Lower leg skin (tissue), 4 donors: Measurements from ENCODE around the gene PLA2G4F. TPM values are rescaled to one million over a fixed set of nuclear protein-coding genes. Genes with fewer than 3 reads are reported as not detected.
A peak's percentile ranks its signal among the peaks of the same experiment; 100 is the strongest.

Source experiments
- DNase-seq, 2 donors: peaks; one replicate each; pipeline ENCODE4 v3.0.0-alpha.2; 2019; ENCODE audit warnings: low spot score in 2 of 2
- H3K4me3 ChIP-seq: fragments of 200-600 bp; sonication (generic); 2 replicates; pipeline ENCODE4 v1.5.1; 2017; ENCODE audit warnings: mild to moderate bottlenecking, low read depth; ENCODE audit not compliant: poor library complexity, severe bottlenecking
- CTCF ChIP-seq, 3 donors: fragments of 450-650 bp; IDR thresholded peaks; one replicate each; pipeline ENCODE4 v1.5.1; 2016; ENCODE audit warnings: antibody characterized with exemption in 3 of 3, mild to moderate bottlenecking in 3 of 3, moderate library complexity in 2 of 3
- POLR2A ChIP-seq, 2 donors: fragments of 450-650 bp; IDR thresholded peaks; one replicate each; pipeline ENCODE4 v1.6.1; 2016 to 2017; ENCODE audit warnings: antibody characterized with exemption in 2 of 2, mild to moderate bottlenecking in 1 of 2, moderate library complexity in 1 of 2
- WGBS, 2 donors: methylation state at CpG; one replicate each; pipeline ENCODE4 v1.1.5; 2018; 5-methylcytosine and 5-hydroxymethylcytosine counted together
- intact Hi-C: fragments of 100-400 bp; cut with DNase I; formaldehyde crosslinking; loops from one replicate; pipeline ENCODE4 v1.15.0; 2023; ENCODE audit warnings: low total_unique reads
- total RNA-seq, 4 donors: library from RNA; depleted of rRNA; stranded (reverse); fragments of >200 nt; gene quantifications; one replicate each; pipeline ENCODE4 v1.1.0, GENCODE V29; 2016

The PLA2G4F gene
- total RNA-seq, 4 donors from 2014 or later, result 117 to 176 (median 170) TPM

GRCh38 chr15:42143866-42144625, 12.4 kb downstream of the PLA2G4F start:
- WGBS, 2 donors, result 87 to 90% methylated on average over 15 to 18 of the region's 18 CpGs
- intact Hi-C loops, result loop anchor here (10.0 kb wide), 1 partner anchor 159 kb away; no protein-coding TSS in a partner anchor
- TF ChIP-seq POLR2A (IDR thresholded peaks at IDR 0.05) (no peak), CTCF (IDR thresholded peaks at IDR 0.05) (no peak)
- H3K4me3 ChIP-seq, result no peak overlapping the region
- peak in 1 of 2 donors; percentile 82 for DNase-seq

DNA sequence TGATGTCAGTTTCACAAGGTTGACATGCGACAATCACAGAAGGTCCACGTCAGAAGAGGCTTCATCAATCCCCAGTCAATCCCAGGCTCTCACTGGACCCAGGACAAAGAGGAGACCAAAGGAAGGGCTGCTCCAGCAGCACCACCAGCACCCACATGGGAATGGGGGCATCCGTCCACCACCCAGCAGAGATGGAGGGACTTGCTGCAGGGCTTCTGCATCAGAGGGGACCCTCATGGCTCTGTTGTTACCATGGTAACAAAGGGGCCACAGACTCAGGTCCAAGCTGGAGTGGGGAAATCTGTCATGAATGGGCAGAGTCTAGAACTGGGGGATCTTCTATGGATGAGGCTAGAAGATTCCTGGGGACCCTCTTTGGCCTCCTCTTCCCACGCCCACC, 13.1 kb downstream of the PLA2G4F start:
- no peak for DNase-seq
- TF ChIP-seq CTCF (IDR thresholded peaks at IDR 0.05) (no peak), POLR2A (IDR thresholded peaks at IDR 0.05) (no peak)
- WGBS, 2 donors, result 85 to 86% methylated on average over 4 of the region's 4 CpGs
- H3K4me3 ChIP-seq, result no peak overlapping the region
- intact Hi-C loops, result loop anchor here (10.0 kb wide), 1 partner anchor 159 kb away; no protein-coding TSS in a partner anchor

DNA sequence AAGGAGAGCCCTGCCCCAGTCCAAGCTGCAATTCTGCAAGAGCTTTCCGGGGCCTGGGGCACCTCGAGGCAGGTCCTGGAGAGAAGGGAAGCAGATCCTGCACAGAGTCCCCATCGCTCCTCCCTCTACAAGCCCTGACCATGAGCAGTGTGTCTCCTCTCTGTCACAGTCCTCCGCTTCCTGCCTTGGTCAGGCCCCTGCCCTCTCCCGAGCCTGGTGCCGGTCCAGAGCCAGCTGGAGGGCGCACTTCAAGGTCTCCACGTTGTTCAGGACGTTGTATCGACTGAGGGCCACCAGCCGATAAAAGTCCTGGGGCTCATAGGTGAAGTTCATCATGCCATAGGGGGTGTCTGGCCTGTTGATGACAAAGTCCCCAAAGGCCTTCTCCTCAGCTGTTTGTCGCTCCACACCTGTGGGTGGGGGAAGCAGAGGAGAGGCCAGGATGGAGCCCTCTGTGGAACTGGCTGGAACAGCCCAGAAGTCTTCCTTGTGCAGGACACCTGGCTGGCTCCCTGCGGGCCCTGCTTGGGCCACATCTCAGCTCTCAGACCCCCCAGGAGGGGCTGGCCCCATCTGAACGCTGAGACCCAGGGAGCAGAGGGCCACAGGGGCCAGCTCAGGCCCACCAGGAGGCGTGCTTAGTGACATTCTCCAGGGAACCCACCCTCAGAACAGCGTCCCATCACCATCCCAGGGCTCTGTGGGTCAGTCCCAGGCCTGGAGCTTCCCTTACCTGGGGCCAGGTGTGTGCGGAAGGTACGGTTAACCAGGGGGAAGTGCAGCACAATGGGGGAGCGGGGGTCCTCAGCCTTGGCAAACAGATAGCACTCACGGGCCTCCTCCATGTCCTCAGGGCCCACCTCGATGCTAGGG, 14.4 kb downstream of the PLA2G4F start:
- peak in 1 of 2 donors; percentile 70 for DNase-seq
- H3K4me3 ChIP-seq, result no peak overlapping the region
- WGBS, 2 donors, result 87 to 91% methylated on average over 20 of the region's 21 CpGs
- intact Hi-C loops, result loop anchor here (10.0 kb wide), 1 partner anchor 157 kb away; no protein-coding TSS in a partner anchor
- TF ChIP-seq POLR2A (IDR thresholded peaks at IDR 0.05), result no peak
- no peak for TF ChIP-seq CTCF (IDR thresholded peaks at IDR 0.05)

DNA sequence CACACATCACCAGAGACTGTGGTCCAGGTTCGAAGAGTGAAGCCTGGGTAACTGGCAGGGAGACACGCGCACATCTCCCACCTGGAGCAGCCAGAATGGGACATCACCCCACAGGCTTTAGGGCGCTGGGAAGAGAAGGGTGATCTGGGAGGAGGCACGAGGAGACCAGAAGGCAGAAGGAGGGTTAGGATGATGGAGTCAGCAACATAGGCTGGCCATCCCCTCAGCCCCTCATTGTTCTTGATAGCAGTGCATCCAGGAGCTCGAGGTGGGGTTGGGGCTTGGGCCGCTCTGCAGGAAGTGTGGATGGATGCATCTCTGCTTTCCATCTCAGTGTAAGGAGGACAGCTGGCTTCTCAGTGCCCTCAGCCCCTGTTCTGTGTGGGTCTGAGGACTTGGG, 15.2 kb downstream of the PLA2G4F start:
- peak in 1 of 2 donors; percentile 70 for DNase-seq
- 85 to 91% methylated on average over 7 of the region's 7 CpGs for WGBS, 2 donors
- TF ChIP-seq CTCF (IDR thresholded peaks at IDR 0.05) (no peak), POLR2A (IDR thresholded peaks at IDR 0.05) (no peak)
- no peak overlapping the region for H3K4me3 ChIP-seq
- intact Hi-C loops, result loop anchor here (10.0 kb wide), 1 partner anchor 156 kb away; no protein-coding TSS in a partner anchor

GRCh38 chr15:42140383-42141070, 15.9 kb downstream of the PLA2G4F start:
- WGBS, 2 donors, result 74 to 83% methylated on average over 7 to 8 of the region's 8 CpGs
- H3K4me3 ChIP-seq, result no peak overlapping the region
- peak in 1 of 2 donors; percentile 70 for DNase-seq
- TF ChIP-seq CTCF (IDR thresholded peaks at IDR 0.05) (no peak), POLR2A (IDR thresholded peaks at IDR 0.05) (no peak)
- intact Hi-C loops, result loop anchor here (10.0 kb wide), 1 partner anchor 156 kb away; no protein-coding TSS in a partner anchor
